Fibroblast of skin of right quadriceps (primary cell): ENCODE measurements around the gene HAVCR2.

ENCODE experiments used
- DNase-seq: peaks from one replicate; pipeline ENCODE4 v3.0.0-alpha.2; 2013

The HAVCR2 gene

DNA sequence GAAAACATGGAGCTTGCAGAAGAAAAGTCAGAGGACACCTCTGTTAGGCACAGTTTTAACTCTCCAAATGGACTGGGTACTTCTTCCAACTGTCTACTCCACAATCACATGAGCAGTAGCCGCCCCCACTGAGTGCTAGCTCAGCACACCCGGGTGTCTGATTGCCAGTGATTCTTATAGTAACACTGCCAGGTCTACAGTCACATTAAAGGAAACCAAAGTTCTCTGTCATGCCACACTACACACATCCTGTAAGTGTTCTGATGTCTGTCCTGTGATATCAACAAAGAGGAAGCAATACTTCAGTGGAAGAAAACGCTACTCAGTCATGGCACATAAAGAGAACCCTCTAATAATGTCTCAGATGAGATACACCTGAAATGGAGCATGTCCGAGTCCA is at the start of gene HAVCR2:
Gene HAVCR2 (minus strand): TSS at position 69 of the 400 bp plus-strand sequence. CDS start 61 bp downstream, at position 8.
- DNase-seq, result no peak

DNA sequence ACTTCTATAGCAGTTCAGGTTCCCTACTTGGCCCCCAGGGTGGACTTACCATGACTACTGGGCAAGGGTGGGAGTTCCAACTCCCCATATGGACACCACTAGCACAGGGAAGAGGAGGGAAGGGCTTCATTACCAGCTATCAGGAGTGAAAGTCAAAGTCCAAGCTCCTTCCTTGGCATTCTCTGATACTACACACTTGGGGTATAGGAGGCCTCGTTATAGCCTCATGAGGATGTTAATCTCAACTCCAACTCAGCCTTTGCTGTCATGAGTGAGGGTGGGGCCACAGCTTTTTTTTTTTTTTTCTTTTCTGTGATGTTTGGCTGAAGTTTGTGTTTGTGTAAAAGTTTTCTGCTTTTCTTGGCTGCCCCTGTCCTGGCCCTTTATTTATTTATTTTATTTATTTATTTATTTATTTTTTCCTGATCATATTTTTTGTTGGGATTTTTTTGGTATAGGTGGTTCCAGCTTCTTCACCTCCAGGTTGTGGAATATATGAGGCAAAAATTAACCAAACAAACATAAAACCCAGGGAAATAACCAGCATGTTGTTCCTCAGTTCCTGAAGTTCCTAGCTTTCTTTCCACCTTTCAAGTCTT is 48.5 kb upstream of the HAVCR2 start:
- DNase-seq, result no peak

DNA sequence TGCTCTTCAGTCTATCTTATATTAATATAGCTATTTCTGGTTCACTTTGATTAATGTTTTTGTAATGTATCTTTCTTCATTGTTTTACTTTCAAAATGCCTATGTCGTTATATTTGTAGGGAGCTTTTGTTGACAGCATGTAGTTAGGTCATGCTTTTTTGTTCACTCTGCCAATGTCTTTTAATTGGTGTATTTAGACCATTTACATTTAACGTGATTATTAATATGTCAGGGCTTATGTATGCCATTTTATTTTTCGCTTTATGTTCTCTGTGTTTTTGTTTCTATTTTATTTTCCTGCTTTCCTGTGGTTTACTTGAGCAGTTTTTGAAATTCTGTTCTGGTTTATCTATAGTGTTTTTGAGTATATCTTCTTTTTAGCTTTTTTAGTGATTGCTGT is 46.5 kb upstream of the HAVCR2 start:
- no peak for DNase-seq

DNA sequence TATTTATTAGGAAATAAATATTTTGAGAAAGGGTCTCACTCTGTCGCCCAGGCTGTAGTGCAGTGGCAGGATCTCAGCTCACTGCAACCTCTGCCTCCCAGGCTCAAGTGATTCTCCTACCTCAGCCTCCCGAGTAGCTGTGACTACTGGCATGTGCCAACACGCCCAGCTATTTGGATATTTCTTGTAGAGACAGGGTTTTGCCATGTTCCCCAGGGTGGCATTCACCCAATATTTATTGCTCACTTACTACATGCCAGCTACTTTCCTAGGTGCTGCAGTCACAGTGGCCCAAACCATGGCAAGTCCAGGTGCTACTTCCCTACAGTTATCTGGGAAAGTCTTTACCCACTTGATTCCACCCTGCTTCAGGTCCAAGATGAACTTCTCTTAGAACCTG is 42.2 kb upstream of the HAVCR2 start:
- DNase-seq, result no peak

DNA sequence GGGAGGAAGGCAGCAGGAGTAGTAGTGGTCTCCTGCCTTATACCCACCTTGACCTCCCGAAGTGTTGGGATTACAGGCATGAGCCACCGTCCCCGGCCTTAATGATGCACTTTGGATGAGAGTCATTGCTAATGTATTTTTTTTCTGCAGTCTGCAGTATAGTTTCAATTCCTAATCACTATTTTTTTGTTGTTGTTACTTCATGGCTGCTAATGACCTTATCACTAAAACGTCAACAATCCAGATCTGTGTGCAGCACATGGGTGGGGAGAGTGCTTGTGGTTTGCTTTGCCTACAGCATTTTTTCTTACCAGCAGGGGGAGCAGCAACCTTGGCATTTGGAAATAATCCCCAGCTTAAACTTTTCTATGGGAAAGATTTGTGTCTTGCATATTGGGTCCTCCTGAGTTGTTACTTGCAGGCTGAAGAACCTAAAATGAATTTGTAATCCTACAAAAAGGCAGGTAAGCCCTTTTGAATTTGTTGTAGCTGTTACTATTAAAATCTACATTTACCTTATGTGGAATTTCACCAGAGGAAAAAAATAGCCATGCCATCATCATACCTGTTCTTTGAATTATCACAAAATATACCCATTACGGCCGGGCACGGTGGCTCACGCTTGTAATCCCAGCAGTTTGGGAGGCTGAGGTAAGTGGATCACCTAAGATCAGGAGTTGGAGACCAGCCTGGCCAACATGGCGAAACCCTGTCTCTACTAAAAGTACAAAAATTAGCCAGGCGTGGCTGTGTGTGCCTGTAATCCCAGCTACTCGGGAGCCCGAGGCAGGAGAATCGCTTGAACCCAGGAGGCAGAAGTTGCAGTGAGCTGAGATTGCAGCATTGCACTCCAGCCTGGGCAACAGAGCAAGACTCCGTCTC is 40.1 kb upstream of the HAVCR2 start:
- DNase-seq, result peak; percentile 67

DNA sequence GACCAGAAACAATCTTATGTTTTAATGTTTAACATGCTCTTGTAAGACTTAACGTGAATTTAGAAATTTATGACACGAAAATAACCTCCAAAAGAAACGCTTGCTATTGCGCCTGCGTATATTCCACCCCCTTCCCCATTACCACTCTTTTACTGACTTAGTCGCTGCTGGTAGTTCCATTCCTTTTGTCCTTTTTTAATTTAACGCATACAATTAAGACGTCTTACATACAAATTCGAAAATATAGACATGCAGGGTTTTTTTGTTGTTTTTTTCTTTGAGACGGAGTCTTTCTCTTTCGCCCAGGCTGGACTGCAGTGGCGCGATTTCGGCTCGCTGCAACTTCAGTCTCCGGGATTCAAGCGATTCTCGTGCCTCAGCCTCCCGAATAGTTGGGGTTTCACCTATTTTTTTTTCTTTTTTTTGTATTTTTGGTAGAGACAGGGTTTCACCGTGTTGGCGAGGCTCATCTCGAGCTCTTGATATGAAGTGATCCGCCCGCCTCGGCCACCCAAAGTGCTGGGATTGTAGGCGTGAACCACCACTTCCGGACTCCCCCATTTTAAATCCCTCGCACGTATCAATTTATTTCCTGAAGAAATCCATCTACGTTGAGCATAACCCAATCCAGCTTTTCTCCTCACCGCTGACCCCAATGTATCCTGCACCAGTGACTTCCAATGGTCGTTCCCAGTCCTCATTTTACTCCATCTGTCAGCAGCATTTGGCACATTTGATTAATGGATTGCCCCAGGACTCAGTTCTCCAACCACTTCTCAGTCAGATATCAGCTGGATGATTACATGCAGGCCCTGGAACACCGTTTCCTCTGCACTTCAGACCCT is 34.5 kb upstream of the HAVCR2 start:
- DNase-seq, result peak; percentile 39

DNA sequence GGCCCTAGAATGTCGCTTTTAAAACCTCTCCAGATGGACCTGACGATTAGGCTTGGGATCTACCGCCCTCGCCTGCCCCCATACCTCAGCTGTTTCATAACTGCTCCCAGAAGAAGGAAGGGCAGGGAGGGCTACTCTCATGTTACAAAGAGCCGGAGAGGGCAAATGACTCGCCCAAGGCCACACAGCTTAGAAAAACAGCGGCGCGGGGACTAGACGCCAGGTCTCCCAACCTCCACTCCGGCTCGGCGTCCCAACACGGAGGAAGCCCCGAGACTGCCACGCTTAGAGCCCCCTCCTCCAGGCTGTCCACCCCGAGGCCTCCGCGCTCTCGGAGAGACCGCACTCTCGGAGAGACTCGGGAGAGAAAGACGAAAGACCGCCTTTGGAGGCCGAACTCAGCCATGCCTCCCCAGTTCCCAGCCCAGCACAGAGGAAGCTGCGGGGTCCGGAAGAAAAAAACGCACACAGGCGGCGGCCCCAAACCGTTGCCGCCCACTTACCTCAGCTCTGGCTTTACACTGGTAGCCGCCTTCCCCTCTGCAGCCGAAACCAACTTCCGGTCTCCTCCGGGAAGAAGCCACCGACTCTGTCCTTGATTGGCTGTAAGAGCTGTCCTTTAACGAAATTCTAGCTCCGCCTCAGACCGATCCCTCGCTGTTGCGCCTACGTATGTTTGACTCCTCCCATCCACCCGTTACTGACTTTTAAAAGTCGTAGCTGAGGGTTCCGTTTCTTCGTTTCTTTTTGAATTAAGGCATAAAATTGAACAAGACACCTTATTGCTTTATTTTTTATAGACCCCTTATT is 33.7 kb upstream of the HAVCR2 start, which contains the start of gene MED7:
Gene MED7 (minus strand): TSS at position 549 of the 810 bp plus-strand sequence. CDS start 3,434 bp downstream, outside the sequence.
- peak; percentile 100 for DNase-seq

DNA sequence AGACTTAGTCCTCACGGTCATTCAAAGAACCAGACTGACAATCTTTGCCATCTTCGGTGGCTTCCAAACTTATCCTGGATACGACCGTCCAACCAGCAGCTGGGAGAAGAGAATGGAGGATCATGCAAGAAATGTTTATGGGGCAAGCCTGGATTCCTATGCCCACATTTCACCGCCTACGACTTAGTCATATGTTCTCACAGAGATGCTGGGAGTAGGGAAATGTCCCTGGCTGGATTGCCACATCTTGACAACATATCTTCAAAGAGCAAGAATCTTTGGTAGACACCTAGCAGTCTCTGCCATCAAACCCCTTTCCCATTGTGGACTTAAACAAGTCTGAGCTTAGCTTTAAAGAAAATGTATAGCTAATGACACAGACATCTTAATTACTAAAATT is 28.8 kb upstream of the HAVCR2 start:
- DNase-seq, result peak; percentile 4

DNA sequence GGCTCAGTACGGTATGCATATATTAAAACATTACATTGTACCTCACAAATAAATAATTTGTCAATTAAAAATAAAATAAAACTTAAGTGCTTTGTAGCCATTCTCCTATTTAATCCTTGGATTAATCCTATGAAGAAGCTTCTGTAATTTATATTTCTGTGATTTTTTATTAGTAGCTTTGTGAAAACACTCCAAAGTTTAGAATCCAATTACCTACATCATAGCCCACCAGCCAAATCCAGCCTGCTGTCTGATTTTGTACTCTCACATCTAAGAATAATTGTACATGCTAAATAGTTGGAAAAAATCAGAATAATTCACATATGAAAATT is 23.4 kb upstream of the HAVCR2 start:
- DNase-seq, result no peak

DNA sequence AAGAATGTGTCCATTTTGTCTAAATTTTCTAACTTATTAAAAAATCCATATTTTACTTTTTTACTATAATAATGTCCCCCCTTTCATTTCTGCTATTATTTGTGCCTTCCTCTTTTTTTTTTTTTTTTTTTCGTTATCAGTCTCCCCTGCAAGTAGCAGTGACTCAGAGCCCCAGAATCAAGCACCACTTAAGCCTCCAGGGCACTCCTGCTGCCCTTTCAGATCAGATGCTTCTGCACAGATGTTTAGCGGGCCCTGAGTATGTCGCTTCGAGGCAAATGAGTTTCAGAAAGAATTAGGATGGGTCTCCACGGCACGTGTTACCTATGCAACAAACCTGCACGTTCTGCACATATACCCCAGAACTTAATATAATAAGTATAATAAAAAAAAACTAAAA is 22.1 kb upstream of the HAVCR2 start:
- DNase-seq, result no peak

DNA sequence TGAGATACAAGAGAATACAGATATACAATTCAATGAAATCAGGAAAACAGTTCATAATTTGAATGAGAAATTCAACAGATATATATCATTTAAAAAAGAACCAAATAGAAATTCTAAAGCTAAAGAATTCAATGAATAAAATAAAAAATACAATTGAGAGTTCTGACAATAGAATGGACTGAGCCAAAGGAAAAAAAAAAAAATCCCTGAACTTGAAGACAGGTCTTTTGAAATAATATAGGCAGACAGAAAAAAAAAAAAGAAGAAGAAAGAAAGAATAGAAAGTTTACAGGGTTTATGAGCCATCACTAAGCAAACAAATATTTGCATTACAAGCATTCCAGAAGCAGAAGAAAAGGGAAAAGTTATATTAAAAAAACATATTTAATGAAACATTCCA is 12.9 kb upstream of the HAVCR2 start:
- DNase-seq, result no peak

DNA sequence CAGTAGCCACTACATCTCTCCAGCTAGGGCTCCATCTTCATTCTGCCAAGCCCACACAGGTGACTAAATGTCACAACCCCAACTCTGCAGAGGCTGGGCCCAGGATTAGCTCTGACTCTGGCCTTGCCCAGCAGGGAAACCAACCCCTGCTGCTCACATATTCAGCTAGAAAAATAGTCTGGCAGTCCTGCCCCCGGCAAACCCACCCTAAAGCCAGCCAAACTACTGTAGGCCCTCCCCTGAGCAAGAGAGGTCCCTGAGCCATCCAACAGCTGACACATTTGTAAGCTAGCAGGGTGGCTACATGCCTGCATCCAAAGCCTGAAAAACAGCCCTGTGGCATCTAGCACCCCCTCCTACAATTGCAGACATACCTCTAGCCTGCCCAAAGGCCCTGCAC is 11.3 kb upstream of the HAVCR2 start:
- DNase-seq, result no peak

DNA sequence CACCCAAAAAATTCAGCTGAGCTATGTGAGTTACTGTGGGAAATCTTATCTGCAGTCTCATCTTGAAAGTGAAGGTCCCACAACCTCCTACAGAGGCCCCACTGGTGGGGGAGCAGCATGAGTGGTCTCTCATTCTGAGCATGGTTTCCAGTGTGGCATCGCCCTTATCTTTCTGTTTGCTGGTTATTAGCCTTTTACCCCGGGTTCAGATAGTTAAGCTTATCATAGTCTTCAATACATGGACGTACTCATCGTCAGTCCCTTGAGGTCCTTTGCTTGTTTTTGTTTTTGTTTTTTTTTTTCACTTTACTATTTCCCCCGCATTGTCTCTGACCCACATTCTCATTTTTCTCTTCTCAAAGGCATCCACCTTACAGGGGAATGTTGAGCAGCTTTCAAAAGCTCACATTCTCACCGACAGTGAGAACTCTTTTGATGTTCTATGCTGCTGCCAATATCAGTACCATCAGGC is 7.7 kb upstream of the HAVCR2 start:
- DNase-seq, result no peak

DNA sequence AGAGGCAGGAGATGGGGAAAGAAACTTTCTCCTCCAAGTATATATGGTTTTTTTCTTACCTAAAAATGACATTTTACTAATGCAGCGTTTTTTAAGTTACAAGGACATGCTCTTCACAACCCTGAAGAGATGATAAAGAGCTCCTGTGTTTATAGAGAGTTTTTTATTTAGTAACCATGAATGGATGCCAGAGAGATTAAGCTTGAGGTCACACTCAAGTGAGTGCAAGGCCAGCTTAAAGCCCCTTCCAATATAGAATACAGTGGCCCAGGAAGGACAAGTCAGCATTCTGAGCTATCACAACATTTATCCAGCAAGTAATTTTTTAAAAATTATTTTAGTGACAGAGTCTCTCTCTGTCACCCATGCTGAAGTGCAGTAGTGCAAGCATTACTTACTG is 6.7 kb upstream of the HAVCR2 start:
- no peak for DNase-seq

DNA sequence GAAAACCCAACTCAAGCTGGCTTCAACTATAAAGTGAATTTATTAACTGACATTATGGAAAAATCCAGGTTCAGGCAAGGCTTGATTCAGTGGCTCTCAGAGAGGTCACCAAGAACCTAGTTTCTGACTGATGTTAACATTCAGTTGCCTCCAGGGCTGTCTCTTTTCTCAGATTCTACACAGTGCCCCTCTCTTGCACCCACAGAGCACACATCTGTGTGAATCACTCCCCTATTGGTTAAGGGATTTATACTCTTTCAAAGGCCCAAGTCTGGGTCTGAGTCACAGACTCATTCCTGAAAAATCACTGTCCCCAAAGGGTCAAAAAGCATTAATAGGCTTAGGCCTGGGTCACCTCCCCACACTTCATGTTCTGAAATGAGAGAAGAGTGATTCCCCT is 6.2 kb upstream of the HAVCR2 start:
- no peak for DNase-seq

DNA sequence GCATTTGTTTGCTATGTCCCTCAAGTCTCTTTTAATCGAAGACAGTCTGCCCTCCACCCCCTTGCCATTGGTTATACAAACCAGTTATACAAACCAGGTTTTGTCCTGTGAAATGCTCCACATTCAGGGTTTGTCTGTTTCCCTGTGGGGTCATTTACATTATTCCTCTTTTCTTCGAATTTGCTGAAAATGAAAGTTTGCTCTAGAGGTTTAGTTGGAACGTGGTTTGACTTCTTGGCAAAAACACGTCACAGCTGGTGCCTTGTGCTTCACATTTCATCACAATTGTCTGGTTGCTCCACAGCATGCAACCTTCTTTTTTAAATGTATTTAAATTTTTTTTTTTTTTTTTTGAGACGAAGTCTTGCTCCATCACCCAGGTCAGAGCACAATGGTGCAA is 4.2 kb upstream of the HAVCR2 start:
- no peak for DNase-seq

DNA sequence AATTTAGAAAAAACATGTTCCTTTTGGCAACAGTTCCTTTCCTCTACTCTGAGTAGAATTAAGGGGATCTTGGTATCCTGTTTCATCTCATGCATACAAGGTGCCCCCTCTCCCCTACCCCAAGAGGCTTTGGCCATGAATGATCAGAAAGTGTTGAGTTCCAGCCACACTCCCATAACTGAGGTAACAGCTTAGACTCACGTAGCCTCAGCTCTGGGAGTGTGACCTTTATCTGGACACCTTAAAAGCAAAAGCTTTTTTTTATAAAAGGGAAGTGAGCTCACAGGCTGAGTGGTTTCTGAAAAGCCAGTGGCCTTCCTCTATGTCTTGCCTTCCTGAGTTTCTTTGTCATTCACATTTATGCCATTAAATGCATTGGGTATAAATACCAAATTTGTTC is 900 bp upstream of the HAVCR2 start:
- no peak for DNase-seq

DNA sequence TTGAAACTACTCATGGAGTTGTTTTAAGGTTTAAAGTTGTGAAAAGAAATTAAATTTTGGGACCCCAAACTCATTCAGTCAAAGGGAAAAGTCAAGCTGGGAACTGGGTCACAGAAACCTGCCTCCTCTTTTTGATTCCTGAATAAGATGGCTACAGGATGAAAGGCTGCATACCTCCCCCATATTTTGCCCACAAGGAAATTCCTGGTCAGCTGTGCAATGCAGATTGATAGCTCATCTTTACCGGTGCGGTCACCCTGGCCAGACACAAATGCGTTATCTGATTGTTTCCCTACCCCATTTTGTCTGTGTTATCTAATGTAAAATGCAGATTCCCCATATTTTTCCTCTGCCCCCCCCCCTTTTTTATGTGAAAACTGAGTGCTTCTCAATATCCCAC is 1.3 kb downstream of the HAVCR2 start:
- DNase-seq, result no peak

DNA sequence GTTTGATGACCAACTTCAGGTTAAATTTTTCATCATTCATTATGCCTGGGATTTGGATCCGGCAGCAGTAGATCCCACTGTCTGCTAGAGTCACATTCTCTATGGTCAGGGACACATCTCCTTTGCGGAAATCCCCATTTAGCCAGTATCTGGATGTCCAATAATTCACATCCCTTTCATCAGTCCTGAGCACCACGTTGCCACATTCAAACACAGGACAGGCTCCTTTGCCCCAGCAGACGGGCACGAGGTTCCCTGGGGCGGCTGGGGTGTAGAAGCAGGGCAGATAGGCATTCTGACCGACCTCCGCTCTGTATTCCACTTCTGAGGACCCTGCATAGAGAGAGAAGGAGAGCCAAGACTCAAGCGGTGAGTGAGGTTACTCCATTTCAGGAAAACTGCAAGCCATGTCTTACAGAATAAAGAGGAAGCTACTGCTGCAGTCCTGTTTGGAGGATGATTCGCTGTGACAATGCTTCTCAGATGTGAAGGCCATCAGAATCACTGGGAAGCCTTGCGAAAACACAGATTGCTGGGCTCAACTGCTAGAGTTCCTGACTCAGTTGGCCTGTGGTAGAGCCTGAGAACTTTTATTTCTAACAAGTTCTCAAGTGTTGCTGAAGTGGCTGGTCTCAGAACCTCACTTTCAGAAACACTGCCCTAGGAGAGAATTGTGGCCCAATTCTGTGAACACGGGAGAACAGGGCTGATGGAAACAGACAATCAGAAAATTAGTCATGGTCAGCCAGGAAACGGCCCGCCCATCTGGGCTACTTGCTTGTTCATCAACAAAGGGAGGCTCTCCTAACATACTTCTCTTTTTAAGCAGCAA is 2.0 kb downstream of the HAVCR2 start:
- DNase-seq, result no peak

DNA sequence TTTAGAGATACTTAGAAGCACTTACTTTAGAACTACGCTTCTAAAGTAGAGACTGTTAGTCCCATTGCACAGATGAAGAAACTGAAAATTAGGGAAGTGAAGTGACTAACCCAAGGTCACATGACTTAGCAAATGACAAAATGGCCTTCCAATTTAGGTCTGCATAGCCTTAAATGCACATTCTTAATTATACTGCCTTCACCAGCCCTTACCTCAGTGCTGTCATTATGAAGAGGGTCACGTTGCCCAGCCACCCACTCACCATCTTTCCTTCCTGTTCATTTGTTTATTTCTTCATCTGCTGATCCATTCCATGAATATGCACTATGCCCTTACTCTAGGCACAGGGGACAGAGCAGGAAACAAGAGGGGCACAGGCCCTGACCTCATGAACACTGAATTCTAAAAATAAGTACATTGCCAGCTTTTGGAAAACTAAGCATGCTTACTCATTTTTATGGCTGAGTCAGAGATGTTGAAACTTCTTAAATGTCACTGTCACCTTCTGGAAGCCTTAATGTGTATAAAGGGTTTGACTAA is 8.6 kb downstream of the HAVCR2 start:
- peak; percentile 58 for DNase-seq

DNA sequence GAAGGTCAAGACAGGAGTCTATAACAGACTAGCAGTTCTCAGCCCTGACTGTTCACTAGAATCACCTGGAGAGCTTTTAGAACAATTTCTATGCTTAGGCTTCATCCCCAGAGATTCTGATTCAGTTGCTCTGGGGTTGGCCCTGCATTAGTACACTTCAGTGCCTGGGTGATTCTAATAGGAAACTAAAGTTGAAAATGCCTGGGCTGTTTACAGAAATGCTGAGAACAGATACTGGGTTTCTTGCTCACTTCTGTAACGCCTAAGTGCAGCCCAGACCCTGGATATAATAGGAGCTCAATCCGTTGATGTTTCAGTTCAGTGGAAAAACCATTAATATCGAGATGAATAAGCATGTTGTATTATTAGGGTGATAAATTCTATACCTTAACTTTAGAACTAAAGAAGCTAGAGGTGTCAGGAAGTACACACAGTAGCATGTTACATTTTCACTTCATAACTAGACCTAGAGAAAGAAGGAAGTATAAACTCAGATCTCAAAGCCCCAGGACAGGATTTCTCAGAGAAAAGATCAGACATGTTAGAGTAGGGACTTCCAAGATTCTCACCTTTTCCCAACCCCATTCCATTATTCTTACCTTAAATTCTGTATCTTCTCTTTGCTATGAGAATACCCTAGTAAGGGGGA is 20.4 kb downstream of the HAVCR2 start:
- DNase-seq, result no peak
